Mesendoderm (in vitro differentiated cells): ENCODE data around the gene HUNK.

ENCODE experiments used
- DNase-seq: peaks from one replicate; pipeline ENCODE4 v3.0.0; 2013
- H2AK5ac ChIP-seq: 2 replicates; pipeline ENCODE4 v1.6.1; 2013; ENCODE audit warnings: low read length, inconsistent platforms
- H2BK120ac ChIP-seq: 2 replicates; pipeline ENCODE4 v1.6.1; 2013; ENCODE audit warnings: low read depth, mild to moderate bottlenecking, low read length, moderate library complexity, mixed read lengths
- H2BK15ac ChIP-seq: replicated peaks from 2 replicates; pipeline ENCODE4 v1.6.1; 2013; ENCODE audit warnings: low read depth, mild to moderate bottlenecking, moderate library complexity
- H2BK5ac ChIP-seq: 2 replicates; pipeline ENCODE4 v1.6.1; 2013; ENCODE audit warnings: low read length, inconsistent platforms
- H3K18ac ChIP-seq: 2 replicates; pipeline ENCODE4 v1.6.1; 2013; ENCODE audit warnings: mild to moderate bottlenecking, low read length, mixed read lengths
- H3K23ac ChIP-seq: one replicate; pipeline ENCODE4 v1.6.1; 2013; ENCODE audit warnings: low read length
- H3K27ac ChIP-seq: 2 replicates; pipeline ENCODE4 v1.5.1; 2013; ENCODE audit warnings: low read depth, mild to moderate bottlenecking, inconsistent platforms, low read length, moderate library complexity
- H3K27me3 ChIP-seq: 2 replicates; pipeline ENCODE4 v1.6.1; 2013; ENCODE audit warnings: low read length, control low read depth, mild to moderate bottlenecking, inconsistent platforms; ENCODE audit not compliant: insufficient read depth, poor library complexity
- H3K36me3 ChIP-seq: 2 replicates; pipeline ENCODE4 v1.6.1; 2013; ENCODE audit warnings: low read length, inconsistent platforms; ENCODE audit not compliant: control insufficient read depth, insufficient read depth
- H3K4ac ChIP-seq: one replicate; pipeline ENCODE4 v1.6.1; 2013; ENCODE audit warnings: low read depth, mild to moderate bottlenecking, low read length, moderate library complexity
- H3K4me1 ChIP-seq: 2 replicates; pipeline ENCODE4 v1.6.1; 2013; ENCODE audit warnings: low read depth, low read length, inconsistent platforms; ENCODE audit not compliant: control insufficient read depth
- H3K4me2 ChIP-seq: 2 replicates; pipeline ENCODE4 v1.6.1; 2013; ENCODE audit warnings: low read length
- H3K4me3 ChIP-seq: 2 replicates; pipeline ENCODE4 v1.5.1; 2013; ENCODE audit warnings: mild to moderate bottlenecking, low read length
- H3K56ac ChIP-seq: one replicate; pipeline ENCODE4 v1.6.1; 2013; ENCODE audit warnings: low read length
- H3K79me1 ChIP-seq: 2 replicates; pipeline ENCODE4 v1.6.1; 2013; ENCODE audit warnings: low read length, inconsistent platforms
- H3K79me2 ChIP-seq: 2 replicates; pipeline ENCODE4 v1.6.1; 2013; ENCODE audit warnings: mild to moderate bottlenecking, low read length; ENCODE audit not compliant: control insufficient read depth, insufficient read depth
- H3K9ac ChIP-seq: 2 replicates; pipeline ENCODE4 v1.6.1; 2013; ENCODE audit warnings: low read length, inconsistent platforms
- H4K5ac ChIP-seq: one replicate; pipeline ENCODE4 v1.6.1; 2013; ENCODE audit warnings: low read length
- H4K8ac ChIP-seq: one replicate; pipeline ENCODE4 v1.6.1; 2013; ENCODE audit warnings: low read depth, mild to moderate bottlenecking, control low read depth, low read length, moderate library complexity
- WGBS: extraction: QIAGEN DNeasy Blood & Tissue Kit; methylation state at CpG from one replicate; pipeline ENCODE4 v1.1.7; 2013; ENCODE audit warnings: low lambda C conversion rate, missing lambda C conversion rate; ENCODE audit not compliant: insufficient coverage; ENCODE audit errors: extremely low coverage; 5-methylcytosine and 5-hydroxymethylcytosine counted together

Gene HUNK

GRCh38 chr21:31918250-31918775, 45.5 kb downstream of the HUNK start:
- H3K79me1 ChIP-seq, result peaks cover 15% of the 10 kb centered on the region
- H3K4me3 ChIP-seq, result no peak overlapping the region
- H3K56ac ChIP-seq, result no peak overlapping the region
- no peaks in the 10 kb centered on the region for H3K27me3 ChIP-seq
- no peak overlapping the region for H3K9ac ChIP-seq
- no peak overlapping the region for H2AK5ac ChIP-seq
- H3K4ac ChIP-seq, result no peak overlapping the region
- no peak overlapping the region for H2BK15ac ChIP-seq
- H3K4me2 ChIP-seq, result no peak overlapping the region
- no peak overlapping the region for H4K8ac ChIP-seq
- H3K23ac ChIP-seq, result no peak overlapping the region
- peaks cover 8% of the 10 kb centered on the region for H3K4me1 ChIP-seq
- no peaks in the 10 kb centered on the region for H3K79me2 ChIP-seq
- no peak overlapping the region for H2BK120ac ChIP-seq
- H2BK5ac ChIP-seq, result no peak overlapping the region
- H3K36me3 ChIP-seq, result no peaks in the 10 kb centered on the region
- H3K27ac ChIP-seq, result no peak overlapping the region
- H3K18ac ChIP-seq, result no peak overlapping the region
- DNase-seq, result peak; percentile 58
- WGBS, result no CpG with 5 or more reads among the region's 3 CpGs
- no peak overlapping the region for H4K5ac ChIP-seq

- no peak overlapping the region for H4K5ac ChIP-seq
- H4K8ac ChIP-seq, result no peak overlapping the region
- no peaks in the 10 kb centered on the region for H3K36me3 ChIP-seq
- H3K27me3 ChIP-seq, result no peaks in the 10 kb centered on the region
- no peak overlapping the region for H3K4ac ChIP-seq
- no peak overlapping the region for H2BK15ac ChIP-seq
- no peak overlapping the region for H3K4me3 ChIP-seq
- H2BK5ac ChIP-seq, result no peak overlapping the region
- no peak overlapping the region for H3K23ac ChIP-seq
- DNase-seq, result no peak
- H2AK5ac ChIP-seq, result no peak overlapping the region
- peaks cover 11% of the 10 kb centered on the region for H3K79me1 ChIP-seq
- no peak overlapping the region for H3K56ac ChIP-seq
- H3K9ac ChIP-seq, result no peak overlapping the region
- WGBS, result no CpG with 5 or more reads among the region's 1 CpG
- H3K27ac ChIP-seq, result no peak overlapping the region
- no peak overlapping the region for H3K18ac ChIP-seq
- no peaks in the 10 kb centered on the region for H3K4me1 ChIP-seq
- H3K4me2 ChIP-seq, result no peak overlapping the region
- H2BK120ac ChIP-seq, result no peak overlapping the region
- H3K79me2 ChIP-seq, result no peaks in the 10 kb centered on the region
Measured at GRCh38 chr21:31920275-31920674, 47.5 kb downstream of the HUNK start.

- Histone ChIP-seq H3K56ac (no peak overlapping the region), H4K8ac (no peak overlapping the region), H3K9ac (no peak overlapping the region), H3K36me3 (no peaks in the 10 kb centered on the region), H3K23ac (no peak overlapping the region), H4K5ac (no peak overlapping the region), H3K4me2 (no peak overlapping the region), H3K27ac (no peak overlapping the region), H3K79me1 (peaks cover 11% of the 10 kb centered on the region), H3K4ac (no peak overlapping the region), H2BK5ac (no peak overlapping the region), H2AK5ac (no peak overlapping the region), H3K18ac (no peak overlapping the region), H3K79me2 (no peaks in the 10 kb centered on the region), H3K4me3 (no peak overlapping the region), H3K4me1 (no peaks in the 10 kb centered on the region), H2BK15ac (no peak overlapping the region), H3K27me3 (no peaks in the 10 kb centered on the region), H2BK120ac (no peak overlapping the region)
- no CpG with 5 or more reads among the region's 6 CpGs for WGBS
- DNase-seq, result no peak
Measured at GRCh38 chr21:31921079-31921478, 48.3 kb downstream of the HUNK start.

GRCh38 chr21:31922881-31923280, 50.1 kb downstream of the HUNK start:
- Histone ChIP-seq H3K27me3 (no peaks in the 10 kb centered on the region), H2BK5ac (no peak overlapping the region), H4K8ac (no peak overlapping the region), H3K18ac (no peak overlapping the region), H3K36me3 (no peaks in the 10 kb centered on the region), H3K23ac (no peak overlapping the region), H3K4me1 (no peaks in the 10 kb centered on the region), H3K4ac (no peak overlapping the region), H3K27ac (no peak overlapping the region), H2BK120ac (no peak overlapping the region), H3K4me2 (no peak overlapping the region), H3K4me3 (no peak overlapping the region), H4K5ac (no peak overlapping the region), H3K79me1 (peaks cover 9% of the 10 kb centered on the region), H2BK15ac (no peak overlapping the region), H3K9ac (no peak overlapping the region), H3K56ac (no peak overlapping the region), H2AK5ac (no peak overlapping the region), H3K79me2 (no peaks in the 10 kb centered on the region)
- WGBS, result no CpG with 5 or more reads among the region's 10 CpGs
- no peak for DNase-seq

GRCh38 chr21:31923756-31924155, 50.9 kb downstream of the HUNK start:
- no peak overlapping the region for H3K4me2 ChIP-seq
- peaks cover 7% of the 10 kb centered on the region for H3K79me1 ChIP-seq
- no peak overlapping the region for H3K23ac ChIP-seq
- DNase-seq, result no peak
- no peak overlapping the region for H4K8ac ChIP-seq
- no peak overlapping the region for H3K4ac ChIP-seq
- H3K36me3 ChIP-seq, result no peaks in the 10 kb centered on the region
- no CpG with 5 or more reads among the region's 3 CpGs for WGBS
- no peak overlapping the region for H2BK120ac ChIP-seq
- H3K4me3 ChIP-seq, result no peak overlapping the region
- H2BK5ac ChIP-seq, result no peak overlapping the region
- no peaks in the 10 kb centered on the region for H3K4me1 ChIP-seq
- no peak overlapping the region for H2BK15ac ChIP-seq
- no peaks in the 10 kb centered on the region for H3K27me3 ChIP-seq
- H3K9ac ChIP-seq, result no peak overlapping the region
- H3K56ac ChIP-seq, result no peak overlapping the region
- no peaks in the 10 kb centered on the region for H3K79me2 ChIP-seq
- H2AK5ac ChIP-seq, result no peak overlapping the region
- no peak overlapping the region for H4K5ac ChIP-seq
- no peak overlapping the region for H3K27ac ChIP-seq
- H3K18ac ChIP-seq, result no peak overlapping the region

GRCh38 chr21:31924548-31924947, 51.7 kb downstream of the HUNK start:
- WGBS, result no CpG with 5 or more reads among the region's 13 CpGs
- peaks cover 2% of the 10 kb centered on the region for H3K79me1 ChIP-seq
- no peaks in the 10 kb centered on the region for H3K4me1 ChIP-seq
- H2BK5ac ChIP-seq, result no peak overlapping the region
- H3K23ac ChIP-seq, result no peak overlapping the region
- no peak overlapping the region for H3K4me2 ChIP-seq
- no peak overlapping the region for H3K9ac ChIP-seq
- no peak overlapping the region for H2BK15ac ChIP-seq
- no peak overlapping the region for H4K5ac ChIP-seq
- no peak overlapping the region for H3K27ac ChIP-seq
- H3K27me3 ChIP-seq, result no peaks in the 10 kb centered on the region
- H2AK5ac ChIP-seq, result no peak overlapping the region
- H3K4ac ChIP-seq, result no peak overlapping the region
- H3K56ac ChIP-seq, result no peak overlapping the region
- no peak overlapping the region for H2BK120ac ChIP-seq
- no peak overlapping the region for H3K4me3 ChIP-seq
- no peaks in the 10 kb centered on the region for H3K79me2 ChIP-seq
- no peak overlapping the region for H3K18ac ChIP-seq
- no peak overlapping the region for H4K8ac ChIP-seq
- no peak for DNase-seq
- H3K36me3 ChIP-seq, result no peaks in the 10 kb centered on the region
